Activated naive CD4-positive, alpha-beta T cell treated with anti-CD3 and anti-CD28 coated beads, Interleukin-2, amount 50 U/mL, for 24 hours (primary cell): Measurements from ENCODE around the gene TEAD1.
"Not testable (repeated sequence)": the region's sequence is repeated elsewhere in the genome, so short reads cannot be mapped to it uniquely, and the experiment has no call there.

Source experiments
- H3K27ac Mint-ChIP-seq: one replicate; pipeline ENCODE4 v1.8.0; 2021; ENCODE audit warnings: mild to moderate bottlenecking, mixed read lengths
- H3K27me3 Mint-ChIP-seq: one replicate; pipeline ENCODE4 v1.8.0; 2021; ENCODE audit warnings: mixed read lengths
- H3K36me3 Mint-ChIP-seq: one replicate; pipeline ENCODE4 v1.8.0; 2021; ENCODE audit warnings: mixed read lengths
- H3K4me1 Mint-ChIP-seq: one replicate; pipeline ENCODE4 v1.8.0; 2021; ENCODE audit warnings: mixed read lengths
- H3K4me3 Mint-ChIP-seq: one replicate; pipeline ENCODE4 v1.8.0; 2021; ENCODE audit warnings: mild to moderate bottlenecking, mixed read lengths
- H3K9me3 Mint-ChIP-seq: one replicate; pipeline ENCODE4 v1.8.0; 2021; ENCODE audit warnings: mixed read lengths

TEAD1 gene

DNA sequence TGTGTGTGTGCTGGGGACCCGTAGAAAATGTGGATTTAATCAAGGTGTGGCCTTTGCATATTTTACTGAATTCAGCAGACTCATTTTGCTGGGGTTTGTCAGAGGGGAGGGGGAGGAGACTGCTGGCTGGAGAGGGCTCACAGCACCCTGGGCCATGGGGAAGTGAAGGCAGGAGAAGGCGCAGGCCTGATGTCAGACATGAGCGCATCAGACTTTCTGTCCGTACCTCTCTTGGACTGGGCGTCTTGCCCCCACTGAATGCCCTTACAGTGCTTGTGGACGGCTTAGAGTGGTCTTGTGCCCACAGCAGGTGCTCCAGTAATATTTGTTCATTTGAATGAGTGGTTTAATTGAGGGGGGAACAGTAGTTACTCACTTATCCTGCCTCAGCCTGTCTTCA, 75.2 kb downstream of the TEAD1 start:
- Mint-ChIP-seq H3K36me3 (no peaks in the 10 kb centered on the region), H3K27ac (no peak overlapping the region), H3K4me1 (no peaks in the 10 kb centered on the region), H3K27me3 (peaks cover 8% of the 10 kb centered on the region), H3K4me3 (no peak overlapping the region), H3K9me3 (no peaks in the 10 kb centered on the region)

GRCh38 chr11:12750181-12750580, 76.0 kb downstream of the TEAD1 start:
- H3K27me3 Mint-ChIP-seq = peaks cover 8% of the 10 kb centered on the region
- H3K27ac Mint-ChIP-seq = no peak overlapping the region
- H3K4me1 Mint-ChIP-seq = no peaks in the 10 kb centered on the region
- H3K36me3 Mint-ChIP-seq = no peaks in the 10 kb centered on the region
- no peak overlapping the region for H3K4me3 Mint-ChIP-seq
- no peaks in the 10 kb centered on the region for H3K9me3 Mint-ChIP-seq

GRCh38 chr11:12752868-12753524, 78.8 kb downstream of the TEAD1 start:
- no peaks in the 10 kb centered on the region for H3K36me3 Mint-ChIP-seq

GRCh38 chr11:12754021-12754420, 79.8 kb downstream of the TEAD1 start:
- H3K36me3 Mint-ChIP-seq = no peaks in the 10 kb centered on the region
- H3K27ac Mint-ChIP-seq = no peak overlapping the region
- H3K4me3 Mint-ChIP-seq = no peak overlapping the region
- no peaks in the 10 kb centered on the region for H3K9me3 Mint-ChIP-seq
- no peaks in the 10 kb centered on the region for H3K4me1 Mint-ChIP-seq
- H3K27me3 Mint-ChIP-seq = peaks cover 4% of the 10 kb centered on the region

More at GRCh38 chr11:12752868-12753524, 78.8 kb downstream of the TEAD1 start:
- H3K27ac Mint-ChIP-seq = no peak overlapping the region
- no peaks in the 10 kb centered on the region for H3K9me3 Mint-ChIP-seq
- H3K4me1 Mint-ChIP-seq = no peaks in the 10 kb centered on the region
- no peak overlapping the region for H3K4me3 Mint-ChIP-seq
- peaks cover 7% of the 10 kb centered on the region for H3K27me3 Mint-ChIP-seq

- Mint-ChIP-seq H3K36me3 (no peaks in the 10 kb centered on the region), H3K9me3 (no peaks in the 10 kb centered on the region), H3K4me1 (no peaks in the 10 kb centered on the region), H3K27me3 (peaks cover 6% of the 10 kb centered on the region), H3K27ac (no peak overlapping the region), H3K4me3 (no peak overlapping the region)
Observed at GRCh38 chr11:12754582-12755234, 80.5 kb downstream of the TEAD1 start.

DNA sequence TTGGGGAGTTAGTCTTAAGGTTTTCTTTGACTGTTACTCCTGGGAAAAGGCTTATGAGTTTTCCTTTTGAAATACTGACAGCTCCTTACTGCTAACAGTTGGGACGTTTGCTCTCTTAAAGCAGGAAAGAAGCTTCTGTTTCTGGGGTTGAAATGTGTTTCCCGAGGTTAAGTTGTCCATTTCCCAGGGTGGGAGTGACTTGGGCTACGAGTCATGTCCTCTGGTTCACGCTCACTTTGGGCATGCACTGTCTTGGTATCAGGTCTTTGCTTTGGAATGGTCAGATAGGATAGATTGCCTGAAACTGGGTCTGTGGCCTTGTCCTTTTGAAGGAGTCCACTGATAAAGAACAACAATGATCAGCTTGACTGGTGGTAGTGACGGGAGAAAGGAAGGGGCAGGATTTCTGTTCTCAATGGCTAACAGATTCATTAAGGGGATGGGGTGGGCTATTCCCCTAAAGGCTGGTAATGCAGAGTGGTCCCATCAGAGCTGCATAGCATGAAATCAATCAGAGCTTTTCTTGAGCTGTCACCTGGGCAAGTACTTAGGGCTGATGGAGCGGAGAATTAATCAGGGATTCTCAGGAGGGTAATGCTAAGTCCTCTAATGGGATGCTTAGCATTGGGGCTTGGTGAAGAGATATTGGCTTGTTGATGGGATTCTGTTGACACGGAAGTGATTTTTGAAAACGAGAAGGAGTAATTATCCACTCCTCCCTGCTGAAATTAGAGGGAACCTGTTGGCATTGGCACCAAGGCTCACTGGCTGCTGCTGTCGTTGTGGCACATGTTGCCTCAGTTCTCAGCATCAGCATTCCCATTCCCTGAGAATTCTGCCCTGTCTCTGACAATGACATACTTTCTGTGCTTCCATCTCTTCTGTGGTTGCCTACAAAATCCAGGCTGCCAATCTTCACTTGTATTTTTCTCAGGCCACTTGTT, 81.6 kb downstream of the TEAD1 start:
- Mint-ChIP-seq H3K27me3 (peaks cover 4% of the 10 kb centered on the region), H3K36me3 (no peaks in the 10 kb centered on the region), H3K4me3 (no peak overlapping the region), H3K4me1 (no peaks in the 10 kb centered on the region), H3K27ac (no peak overlapping the region), H3K9me3 (no peaks in the 10 kb centered on the region)

GRCh38 chr11:12756454-12756806, 82.2 kb downstream of the TEAD1 start:
- Mint-ChIP-seq H3K9me3 (no peaks in the 10 kb centered on the region), H3K4me1 (no peaks in the 10 kb centered on the region), H3K36me3 (no peaks in the 10 kb centered on the region), H3K27me3 (peaks cover 4% of the 10 kb centered on the region), H3K4me3 (no peak overlapping the region), H3K27ac (no peak overlapping the region)

- Mint-ChIP-seq H3K36me3 (no peaks in the 10 kb centered on the region), H3K4me3 (no peak overlapping the region), H3K9me3 (no peaks in the 10 kb centered on the region), H3K27ac (no peak overlapping the region), H3K4me1 (no peaks in the 10 kb centered on the region), H3K27me3 (peaks cover 4% of the 10 kb centered on the region)
Observed at GRCh38 chr11:12756867-12757266, 82.6 kb downstream of the TEAD1 start.

DNA sequence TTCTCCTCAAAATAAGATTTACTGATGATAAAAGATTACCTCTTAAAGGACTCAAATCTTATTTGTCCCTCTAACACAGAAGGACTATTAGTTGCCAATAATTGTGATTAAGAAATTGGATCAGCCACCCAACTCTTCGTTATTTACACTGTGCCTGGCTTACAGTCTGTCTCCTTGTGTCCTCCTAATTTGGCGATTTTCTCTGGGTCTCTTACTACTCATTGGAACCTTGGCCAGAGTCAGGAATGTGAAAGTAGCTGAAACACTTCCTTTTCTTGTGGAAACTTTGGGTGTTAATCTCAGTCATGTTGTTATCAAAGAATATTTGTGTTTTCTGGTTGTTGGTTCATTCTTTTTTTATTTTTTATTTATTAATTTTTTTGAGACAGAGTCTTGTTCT, 83.2 kb downstream of the TEAD1 start:
- H3K27me3 Mint-ChIP-seq = peaks cover 5% of the 10 kb centered on the region
- no peaks in the 10 kb centered on the region for H3K4me1 Mint-ChIP-seq
- H3K4me3 Mint-ChIP-seq = no peak overlapping the region
- no peaks in the 10 kb centered on the region for H3K36me3 Mint-ChIP-seq
- no peaks in the 10 kb centered on the region for H3K9me3 Mint-ChIP-seq
- no peak overlapping the region for H3K27ac Mint-ChIP-seq

- H3K9me3 Mint-ChIP-seq, H3K36me3 Mint-ChIP-seq: not testable (repeated sequence)
Observed at GRCh38 chr11:12758117-12758516, 83.9 kb downstream of the TEAD1 start.

DNA sequence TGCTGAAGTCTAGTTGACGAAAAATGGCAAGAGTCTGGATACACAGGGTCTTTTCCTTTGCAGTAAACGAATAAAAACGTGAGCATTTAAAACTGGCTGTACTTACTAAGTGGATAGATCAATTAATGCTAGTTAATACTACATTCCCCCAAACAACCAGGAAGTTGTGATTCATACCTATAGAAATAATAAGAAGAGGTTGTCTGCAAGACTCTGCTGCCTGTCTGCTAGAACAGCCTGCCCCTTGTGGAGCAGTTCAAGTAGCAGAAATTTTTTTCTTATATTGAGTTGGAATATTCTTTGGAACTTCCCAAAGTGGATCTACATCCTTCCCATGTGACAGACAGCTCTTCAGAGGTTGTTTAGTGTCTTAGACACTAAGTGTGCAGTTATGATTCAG, 86.8 kb downstream of the TEAD1 start:
- H3K36me3 Mint-ChIP-seq = no peaks in the 10 kb centered on the region
- H3K9me3 Mint-ChIP-seq = no peaks in the 10 kb centered on the region
- H3K27ac Mint-ChIP-seq = no peak overlapping the region
- no peak overlapping the region for H3K4me3 Mint-ChIP-seq
- peaks cover 8% of the 10 kb centered on the region for H3K27me3 Mint-ChIP-seq
- no peaks in the 10 kb centered on the region for H3K4me1 Mint-ChIP-seq

More at GRCh38 chr11:12758117-12758516, 83.9 kb downstream of the TEAD1 start:
- H3K4me3 Mint-ChIP-seq, H3K27ac Mint-ChIP-seq, H3K4me1 Mint-ChIP-seq, H3K27me3 Mint-ChIP-seq: not testable (repeated sequence)

DNA sequence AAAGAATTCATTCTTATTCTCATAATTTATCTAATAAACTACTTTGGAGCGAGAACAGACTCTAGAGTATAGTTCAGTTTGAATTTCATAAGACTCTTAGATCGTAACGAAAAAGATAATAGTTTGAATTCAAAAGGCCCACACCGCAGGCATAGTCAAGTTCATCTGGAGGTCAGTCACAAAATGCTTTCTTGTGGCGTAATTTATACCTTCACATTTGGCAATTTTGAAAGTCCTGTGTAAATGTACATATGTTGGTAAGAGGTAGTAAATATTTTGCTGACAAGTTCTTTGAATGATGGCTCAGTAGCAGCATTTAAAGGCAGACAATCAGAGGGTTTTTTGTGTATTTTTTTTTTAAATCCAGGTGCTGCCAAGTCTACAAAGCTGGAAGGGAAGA, 88.1 kb downstream of the TEAD1 start:
- Mint-ChIP-seq H3K4me3 (no peak overlapping the region), H3K27ac (no peak overlapping the region), H3K27me3 (peaks cover 8% of the 10 kb centered on the region), H3K9me3 (no peaks in the 10 kb centered on the region), H3K4me1 (no peaks in the 10 kb centered on the region), H3K36me3 (no peaks in the 10 kb centered on the region)

DNA sequence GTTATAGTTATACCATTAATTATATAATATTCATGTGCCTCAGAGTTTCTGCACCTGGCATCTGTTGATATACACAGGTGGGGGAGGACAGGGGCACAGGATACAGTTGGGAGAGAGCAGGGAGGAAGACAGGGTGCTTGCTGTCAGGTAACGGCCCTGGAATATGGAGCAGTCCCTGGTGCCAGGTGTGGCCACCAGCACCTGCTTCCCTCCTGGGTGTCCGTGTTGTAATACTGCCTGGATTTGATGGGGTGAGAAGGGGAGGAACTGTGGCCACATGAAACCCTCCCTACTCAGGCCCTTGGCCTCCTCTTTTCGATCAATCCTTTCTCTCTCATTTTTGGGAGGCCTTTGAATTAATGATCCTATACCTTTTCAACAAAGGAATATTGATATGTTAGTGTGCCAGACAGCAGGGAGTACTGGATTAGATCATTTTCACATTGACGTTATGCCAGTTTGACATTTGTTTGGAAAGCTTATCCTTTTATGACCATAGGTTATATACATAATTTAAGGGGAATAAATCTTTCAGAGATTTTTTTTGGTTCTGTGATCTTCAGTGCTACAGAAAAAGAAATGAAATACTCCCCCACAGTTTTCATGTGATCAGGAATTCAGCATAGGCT, 88.6 kb downstream of the TEAD1 start:
- H3K9me3 Mint-ChIP-seq = no peaks in the 10 kb centered on the region
- H3K27ac Mint-ChIP-seq = no peak overlapping the region
- H3K27me3 Mint-ChIP-seq = peaks cover 8% of the 10 kb centered on the region
- no peaks in the 10 kb centered on the region for H3K4me1 Mint-ChIP-seq
- no peak overlapping the region for H3K4me3 Mint-ChIP-seq
- H3K36me3 Mint-ChIP-seq = no peaks in the 10 kb centered on the region

- Mint-ChIP-seq H3K27me3 (peaks cover 8% of the 10 kb centered on the region), H3K4me3 (no peak overlapping the region), H3K4me1 (no peaks in the 10 kb centered on the region), H3K27ac (no peak overlapping the region), H3K36me3 (no peaks in the 10 kb centered on the region), H3K9me3 (no peaks in the 10 kb centered on the region)
Observed at GRCh38 chr11:12764187-12764914, 90.1 kb downstream of the TEAD1 start.

DNA sequence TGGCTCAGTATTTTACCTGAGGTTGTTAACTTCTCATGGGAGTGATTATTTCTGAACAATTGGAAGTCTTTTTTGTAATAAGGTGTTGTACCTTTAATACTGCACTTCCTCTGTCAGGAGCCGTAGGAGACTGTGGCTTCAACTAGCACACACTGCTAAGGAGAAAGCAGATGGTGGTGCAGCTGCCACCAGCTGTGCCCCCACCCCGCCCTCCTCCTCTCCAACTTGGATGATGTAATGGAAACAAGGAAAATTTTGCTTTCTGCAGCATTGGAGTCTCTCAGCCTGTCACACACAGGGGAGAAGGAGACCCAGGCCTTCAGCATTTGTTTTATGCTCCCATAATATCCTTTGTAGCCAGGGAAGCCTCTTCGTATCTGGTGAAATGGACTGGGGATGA, 91.2 kb downstream of the TEAD1 start:
- Mint-ChIP-seq H3K4me3 (no peak overlapping the region), H3K36me3 (no peaks in the 10 kb centered on the region), H3K9me3 (no peaks in the 10 kb centered on the region), H3K27me3 (peaks cover 7% of the 10 kb centered on the region), H3K27ac (no peak overlapping the region), H3K4me1 (no peaks in the 10 kb centered on the region)
